SJCRH30 (cell line): ENCODE data around the gene SPTBN5. TPM values are rescaled to one million over a fixed set of nuclear protein-coding genes. Genes with fewer than 3 reads are reported as not detected.

ENCODE experiments used
- DNase-seq, 2 experiments: peaks; one replicate each; pipeline ENCODE4 v3.0.0-alpha.2; 2015 to 2020
- H3K27ac ChIP-seq: fragments of 250-450 bp; sonication (Bioruptor Pico); 2 replicates; pipeline ENCODE4 v1.5.1; 2020; ENCODE audit warnings: mild to moderate bottlenecking, moderate library complexity
- H3K27me3 ChIP-seq: fragments of 250-450 bp; sonication (Bioruptor Pico); 2 replicates; pipeline ENCODE4 v1.5.1; 2020; ENCODE audit warnings: mild to moderate bottlenecking, moderate library complexity
- H3K36me3 ChIP-seq: fragments of 250-450 bp; sonication (Bioruptor Pico); 2 replicates; pipeline ENCODE4 v1.5.1; 2020; ENCODE audit warnings: mild to moderate bottlenecking, moderate library complexity
- H3K4me1 ChIP-seq: fragments of 250-450 bp; sonication (Bioruptor Pico); 2 replicates; pipeline ENCODE4 v1.5.1; 2020; ENCODE audit warnings: mild to moderate bottlenecking, moderate library complexity
- H3K4me3 ChIP-seq: fragments of 250-450 bp; sonication (Bioruptor Pico); 2 replicates; pipeline ENCODE4 v1.5.1; 2020; ENCODE audit warnings: mild to moderate bottlenecking, moderate library complexity
- H3K9me3 ChIP-seq: fragments of 250-450 bp; sonication (Bioruptor Pico); replicated peaks from 2 replicates; pipeline ENCODE4 v1.5.1; 2020; ENCODE audit warnings: mild to moderate bottlenecking, moderate library complexity
- total RNA-seq: library from RNA; depleted of rRNA; stranded (reverse); fragments of >200 nt; shearing (Covaris generic); gene quantifications from 2 replicates; pipeline ENCODE4 v1.2.3, GENCODE V29; 2014

Gene SPTBN5
- total RNA-seq, 1 experiment from 2014 or later = 0.55 TPM

DNA sequence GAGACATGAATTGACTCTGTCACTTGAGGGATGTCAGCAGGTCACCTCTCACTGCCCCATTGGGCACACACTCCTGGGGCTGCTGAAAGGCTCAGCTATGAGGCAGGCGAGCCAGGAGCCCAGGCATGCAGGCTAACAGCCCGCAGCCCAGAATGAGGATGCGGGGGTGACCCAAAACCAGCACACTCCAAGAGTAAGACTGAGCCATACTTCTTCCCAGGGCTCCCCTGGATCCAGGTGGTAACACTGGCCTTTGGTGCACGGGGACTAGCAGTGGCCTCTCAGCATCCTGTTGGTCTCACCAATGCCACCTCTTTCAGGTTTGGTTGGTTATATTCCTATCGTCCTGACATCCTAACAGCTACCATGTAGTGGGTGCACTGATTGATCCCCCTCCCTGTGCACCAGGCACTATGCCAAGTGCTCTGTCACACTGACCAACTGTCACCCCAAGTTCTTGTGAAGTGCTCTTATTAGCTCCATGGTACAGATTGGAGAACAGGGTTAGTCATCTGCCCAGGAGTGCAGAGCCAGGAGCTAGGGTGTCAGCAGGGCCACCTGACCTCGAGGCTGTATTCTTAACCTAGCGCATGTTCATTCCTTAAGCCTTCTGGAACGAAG is 24.8 kb upstream of the SPTBN5 start:
- H3K9me3 ChIP-seq = no peaks in the 10 kb centered on the region
- peaks cover 18% of the 10 kb centered on the region for H3K36me3 ChIP-seq
- H3K4me3 ChIP-seq = no peak overlapping the region
- no peak for DNase-seq
- peaks cover 25% of the 10 kb centered on the region; the same call in 1 of the 2 replicates for H3K4me1 ChIP-seq
- H3K27me3 ChIP-seq = no peaks in the 10 kb centered on the region
- H3K27ac ChIP-seq = no peak overlapping the region

DNA sequence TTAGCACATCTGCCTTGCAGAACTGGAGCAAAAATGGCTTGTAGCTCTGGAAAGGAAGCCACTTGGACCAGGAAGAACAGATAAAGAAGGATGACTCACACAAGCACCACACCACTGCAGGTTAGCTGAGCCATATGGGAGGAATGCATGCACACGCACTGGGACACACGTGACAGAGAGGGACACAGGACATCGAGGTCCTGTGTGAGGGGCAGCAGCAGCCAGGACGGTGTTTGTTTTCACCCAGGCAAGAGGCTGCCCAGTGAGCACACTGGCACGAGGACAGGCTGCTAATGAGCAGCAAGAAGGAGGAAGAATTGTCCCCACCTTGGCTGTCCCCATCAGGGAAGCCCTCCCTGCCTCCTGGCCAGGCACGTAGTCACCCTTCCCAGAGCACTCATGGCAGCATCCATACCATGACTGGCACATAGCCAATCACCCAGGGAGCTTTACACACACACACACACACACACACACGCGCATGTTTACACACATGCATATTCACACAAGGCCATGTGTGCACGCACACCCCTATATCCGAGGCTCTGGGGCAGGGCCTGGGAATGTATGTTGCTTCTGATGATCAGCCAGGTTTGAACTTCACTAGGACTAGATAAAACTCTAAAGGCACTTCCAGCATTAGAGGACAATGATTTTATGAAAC is 24.0 kb upstream of the SPTBN5 start:
- H3K9me3 ChIP-seq = no peaks in the 10 kb centered on the region
- H3K4me1 ChIP-seq = peaks cover 25% of the 10 kb centered on the region; the same call in 1 of the 2 replicates
- no peak for DNase-seq
- H3K4me3 ChIP-seq = no peak overlapping the region
- peaks cover 18% of the 10 kb centered on the region for H3K36me3 ChIP-seq
- H3K27me3 ChIP-seq = no peaks in the 10 kb centered on the region
- no peak overlapping the region for H3K27ac ChIP-seq

DNA sequence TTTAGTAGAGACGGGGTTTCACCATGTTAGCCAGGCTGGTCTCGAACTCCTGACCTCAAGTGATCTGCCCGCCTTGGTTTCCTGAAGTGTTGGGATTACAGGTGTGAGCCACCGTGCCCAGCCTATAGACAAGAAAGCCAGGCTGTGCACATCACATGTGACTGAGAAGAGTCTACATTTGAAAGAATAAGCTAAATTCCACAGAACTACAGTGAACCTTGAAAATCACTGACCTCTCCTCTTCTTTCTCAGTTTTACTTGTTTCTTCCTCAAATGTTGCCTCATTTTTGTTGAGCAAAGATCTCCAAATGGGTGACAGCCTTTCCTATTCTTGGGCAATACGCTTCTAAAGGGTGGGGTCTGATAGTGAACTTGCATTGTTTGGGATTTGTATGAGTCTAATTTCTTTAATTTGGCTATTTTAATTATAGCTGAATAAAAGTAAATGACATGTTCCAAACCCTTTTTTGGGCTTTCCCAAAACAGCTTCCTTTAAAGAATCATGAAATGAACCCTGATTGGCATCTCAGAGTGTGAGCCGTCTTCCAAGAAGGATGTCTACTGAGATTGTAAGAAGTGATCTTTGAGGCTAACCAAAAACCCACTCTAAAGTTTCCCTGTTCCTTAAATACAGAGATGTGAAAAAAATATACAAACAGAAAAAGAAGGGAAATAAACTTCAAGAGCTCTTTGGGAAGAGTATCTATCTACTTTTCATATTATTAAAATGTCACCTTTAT is 21.6 kb upstream of the SPTBN5 start:
- Histone ChIP-seq H3K27ac (no peak overlapping the region), H3K9me3 (no peaks in the 10 kb centered on the region), H3K36me3 (peaks cover 21% of the 10 kb centered on the region), H3K4me1 (peaks cover 15% of the 10 kb centered on the region; the same call in 1 of the 2 replicates), H3K27me3 (no peaks in the 10 kb centered on the region), H3K4me3 (no peak overlapping the region)
- DNase-seq = no peak

DNA sequence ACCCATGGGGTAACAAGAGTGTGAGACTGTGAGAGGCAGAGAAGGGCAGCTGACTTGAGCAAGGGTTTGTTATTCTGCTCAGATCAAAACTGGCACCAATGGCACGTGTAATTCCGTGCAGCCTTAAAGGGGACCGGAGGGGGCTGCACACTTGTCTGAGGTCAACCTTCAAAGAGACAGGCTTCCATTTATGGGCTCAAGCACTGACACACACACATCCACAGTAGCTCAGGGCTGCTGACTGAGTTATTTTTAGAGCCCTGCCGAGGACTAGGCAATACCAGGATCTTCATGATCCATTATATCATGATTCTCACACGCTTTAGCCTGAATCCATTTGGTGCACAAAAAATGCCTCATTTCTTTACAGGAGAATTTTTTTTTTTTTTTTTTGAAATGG is 20.6 kb upstream of the SPTBN5 start:
- no peak for DNase-seq
- Histone ChIP-seq H3K4me1 (peaks cover 5% of the 10 kb centered on the region; the same call in 1 of the 2 replicates), H3K9me3 (no peaks in the 10 kb centered on the region), H3K27ac (no peak overlapping the region), H3K4me3 (no peak overlapping the region), H3K36me3 (peaks cover 24% of the 10 kb centered on the region), H3K27me3 (no peaks in the 10 kb centered on the region)

DNA sequence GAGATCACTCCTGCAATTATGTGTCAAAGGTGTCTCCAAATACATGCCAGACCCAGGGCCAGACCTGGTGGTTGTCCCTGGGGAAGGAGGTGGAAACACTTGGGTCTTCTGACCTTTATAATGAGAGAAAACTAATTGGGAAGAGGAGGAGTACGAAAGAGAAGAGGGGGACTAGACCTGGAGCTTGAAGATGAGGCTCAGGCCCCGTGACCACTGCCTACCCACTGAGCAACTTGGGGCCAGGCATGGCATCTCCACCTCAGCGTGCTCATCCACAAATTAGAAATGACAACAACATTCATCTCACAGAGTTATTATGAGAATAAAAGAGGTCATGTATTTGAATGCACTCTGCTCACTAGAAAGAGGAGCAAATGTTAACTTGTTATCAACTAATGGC is 19.4 kb upstream of the SPTBN5 start:
- DNase-seq = no peak
- Histone ChIP-seq H3K27me3 (no peaks in the 10 kb centered on the region), H3K4me3 (no peak overlapping the region), H3K27ac (no peak overlapping the region), H3K4me1 (no peaks in the 10 kb centered on the region), H3K9me3 (no peaks in the 10 kb centered on the region), H3K36me3 (peaks cover 26% of the 10 kb centered on the region)

DNA sequence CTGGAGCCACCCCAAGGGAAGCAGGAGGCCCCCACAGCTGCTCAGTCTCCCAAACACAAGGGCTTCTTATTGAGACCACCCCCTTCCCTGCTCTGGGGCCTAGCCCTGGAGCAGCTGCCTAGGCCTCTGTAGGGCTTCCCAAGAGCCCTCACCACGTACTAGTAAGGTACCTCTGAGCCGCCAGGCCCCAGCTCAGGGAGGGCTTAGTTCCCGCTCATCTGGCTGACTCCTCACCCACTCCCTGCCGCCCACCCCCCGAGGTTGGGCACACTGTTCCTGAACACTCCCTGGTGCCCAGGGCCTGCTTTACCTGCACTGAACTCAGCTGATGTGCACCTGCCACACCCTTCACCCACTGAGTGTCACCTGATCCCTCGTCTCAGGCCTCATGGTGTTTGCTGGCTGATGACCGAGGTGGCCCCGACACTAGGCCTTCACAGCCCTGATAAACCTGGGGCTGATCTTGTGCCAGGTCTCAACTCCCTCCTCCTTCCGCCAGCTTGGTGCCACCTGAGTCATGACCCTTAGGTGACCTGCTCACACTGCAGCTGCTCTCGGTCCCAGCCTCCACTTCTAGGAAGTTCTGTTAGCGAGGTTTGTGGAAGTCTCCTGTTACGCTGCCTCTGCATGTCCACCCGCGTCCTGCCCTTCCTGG is 18.0 kb upstream of the SPTBN5 start:
- no peak for DNase-seq
- Histone ChIP-seq H3K27me3 (no peaks in the 10 kb centered on the region), H3K4me3 (no peak overlapping the region), H3K36me3 (peaks cover 35% of the 10 kb centered on the region), H3K27ac (no peak overlapping the region), H3K4me1 (no peaks in the 10 kb centered on the region), H3K9me3 (no peaks in the 10 kb centered on the region)

DNA sequence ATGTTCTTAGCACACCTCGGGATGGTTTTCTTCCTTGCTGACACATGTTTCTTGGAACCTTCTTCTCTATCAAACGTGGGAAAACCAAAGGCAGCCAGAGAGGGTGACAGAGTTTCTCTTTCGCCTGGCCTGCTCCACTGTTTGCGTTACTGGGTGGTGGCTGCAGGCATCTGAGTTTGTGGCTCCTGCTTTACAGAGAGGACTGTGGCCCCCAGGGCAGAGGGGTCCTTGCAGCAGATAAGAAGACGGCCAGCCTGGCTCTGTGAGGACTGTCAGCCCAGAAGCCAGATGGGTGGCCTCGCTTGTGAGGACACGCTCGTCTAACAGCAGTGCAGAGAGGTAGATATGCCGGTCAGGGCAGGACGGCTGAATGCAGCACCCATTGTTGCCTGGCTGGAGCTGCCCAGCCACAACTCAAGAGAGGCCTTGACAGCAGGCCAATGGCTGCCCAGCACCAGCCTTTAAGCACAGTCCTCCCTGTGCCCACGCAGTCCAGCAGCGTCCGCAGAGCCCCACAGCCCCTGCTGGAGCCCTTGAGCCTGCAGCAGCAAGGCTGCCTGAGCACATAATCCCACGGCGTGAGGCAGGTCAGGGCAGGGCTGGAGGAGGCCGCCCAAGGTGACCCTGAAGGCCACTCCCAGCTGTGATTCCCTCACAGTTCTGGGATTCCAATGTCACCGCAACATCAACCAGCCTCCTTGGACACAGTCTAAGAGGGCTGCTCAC is 15.0 kb upstream of the SPTBN5 start:
- Histone ChIP-seq H3K27ac (no peak overlapping the region), H3K4me1 (peaks cover 14% of the 10 kb centered on the region), H3K9me3 (no peaks in the 10 kb centered on the region), H3K36me3 (peaks cover 40% of the 10 kb centered on the region), H3K27me3 (no peaks in the 10 kb centered on the region), H3K4me3 (no peak overlapping the region)
- DNase-seq = no peak

DNA sequence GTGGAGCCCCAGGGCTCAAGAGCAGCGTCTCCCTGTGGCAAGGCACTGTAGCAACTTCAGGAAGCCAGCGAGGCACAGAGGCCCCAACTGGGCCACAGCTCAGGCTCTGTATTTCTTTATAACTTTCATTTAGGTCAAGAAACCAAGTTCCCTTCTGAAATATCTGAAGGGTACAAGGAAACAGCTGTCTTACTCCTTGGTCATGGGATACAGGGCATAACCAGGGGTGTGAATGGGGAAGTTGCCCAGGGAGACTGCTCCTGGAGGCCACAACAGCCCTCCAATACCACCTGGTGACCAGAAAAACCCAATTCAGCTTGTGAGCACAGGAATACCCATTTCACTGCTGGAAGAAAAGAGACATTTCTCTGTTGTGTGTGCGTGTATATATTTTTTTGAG is 13.3 kb upstream of the SPTBN5 start:
- no peak for DNase-seq
- H3K4me3 ChIP-seq = no peak overlapping the region
- no peaks in the 10 kb centered on the region for H3K9me3 ChIP-seq
- H3K27me3 ChIP-seq = no peaks in the 10 kb centered on the region
- H3K4me1 ChIP-seq = peaks cover 14% of the 10 kb centered on the region
- H3K36me3 ChIP-seq = peaks cover 39% of the 10 kb centered on the region
- H3K27ac ChIP-seq = no peak overlapping the region

DNA sequence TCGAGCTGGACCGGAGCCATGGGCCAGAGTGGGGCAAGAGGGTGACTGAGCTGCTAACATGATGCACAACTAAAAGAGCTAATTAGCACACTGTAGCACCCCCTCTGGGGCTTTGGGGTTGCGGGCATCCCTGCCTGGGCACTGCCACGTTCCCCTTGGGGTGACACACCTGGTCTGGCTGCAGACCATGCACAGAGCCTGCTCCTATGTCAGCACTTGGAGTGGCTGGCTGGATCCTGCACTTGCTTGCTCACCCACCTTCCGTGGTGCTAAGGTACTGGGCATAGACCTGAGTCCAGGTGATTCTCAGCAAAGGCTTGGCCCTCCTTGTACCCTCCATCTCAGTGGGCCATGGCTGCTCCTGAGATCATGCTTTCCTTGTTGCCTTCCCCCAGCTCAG is 12.8 kb upstream of the SPTBN5 start:
- peaks cover 37% of the 10 kb centered on the region for H3K36me3 ChIP-seq

DNA sequence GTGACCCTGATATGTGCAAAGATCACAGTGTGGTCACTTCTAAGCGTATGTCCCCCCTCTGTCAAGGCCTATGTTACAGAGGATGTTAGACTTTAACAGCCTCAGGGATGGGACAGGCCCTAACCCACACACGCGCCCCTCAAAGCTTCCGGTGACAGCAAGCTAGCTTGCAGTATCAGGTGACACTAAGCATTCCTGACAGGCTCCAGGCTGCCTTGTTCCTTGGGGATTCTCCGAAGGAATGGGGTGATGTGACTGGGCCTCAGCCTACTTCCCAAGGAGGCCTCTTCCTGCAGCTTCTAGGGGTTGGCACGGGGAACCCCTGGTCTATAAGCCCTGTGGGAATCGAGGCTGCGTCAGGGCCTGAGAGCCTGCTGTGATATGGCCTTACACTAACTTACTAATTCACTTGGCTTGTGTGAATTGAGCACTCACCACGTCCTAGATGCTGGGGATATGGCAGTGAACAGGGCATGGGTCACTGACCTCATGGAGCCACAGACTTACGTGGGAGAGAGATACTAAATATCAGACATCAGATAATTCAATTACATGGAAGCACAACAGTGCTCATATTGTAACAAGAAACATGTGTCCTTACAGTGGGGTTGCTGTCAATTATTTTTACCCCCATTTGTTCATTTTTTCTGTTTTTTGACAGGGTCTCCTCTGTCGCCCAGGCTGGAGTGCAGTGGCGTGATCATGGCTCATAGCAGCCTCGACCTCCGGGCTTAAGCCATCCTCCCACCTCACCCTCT is 11.4 kb upstream of the SPTBN5 start:
- H3K4me1 ChIP-seq = peaks cover 30% of the 10 kb centered on the region

More for the DNA sequence above, 12.8 kb upstream of the SPTBN5 start:
- Histone ChIP-seq H3K4me3 (no peak overlapping the region), H3K9me3 (no peaks in the 10 kb centered on the region), H3K27me3 (no peaks in the 10 kb centered on the region), H3K4me1 (peaks cover 16% of the 10 kb centered on the region), H3K27ac (no peak overlapping the region)
- DNase-seq = no peak

DNA sequence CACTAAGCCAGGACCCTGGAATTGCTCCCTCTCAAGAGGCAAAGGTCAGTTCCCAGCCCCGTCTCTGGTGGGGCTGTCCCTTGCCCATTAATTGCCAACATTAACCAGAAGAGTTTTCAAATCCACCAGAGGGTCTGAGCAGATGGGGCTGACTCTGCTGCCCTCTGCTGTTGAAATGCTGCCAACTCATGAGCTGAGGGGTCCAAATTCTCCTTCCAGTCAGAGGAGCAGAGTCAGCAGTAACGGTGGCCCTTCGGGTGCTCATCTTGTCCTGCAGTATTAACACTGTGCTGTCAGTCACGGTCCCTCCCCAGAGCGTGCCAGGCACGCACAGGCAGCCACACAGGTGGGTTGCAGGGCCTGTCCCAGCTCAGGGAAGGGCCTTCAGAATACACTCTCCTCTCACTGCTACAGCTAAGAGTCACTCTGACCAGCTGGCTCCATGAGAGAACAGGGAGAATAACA is 10.7 kb upstream of the SPTBN5 start:
- no peak overlapping the region for H3K4me3 ChIP-seq
- DNase-seq = peak; percentile 67 to 90
- H3K36me3 ChIP-seq = peaks cover 42% of the 10 kb centered on the region
- H3K27ac ChIP-seq = no peak overlapping the region; the same call in 1 of the 2 replicates
- no peaks in the 10 kb centered on the region for H3K9me3 ChIP-seq
- no peaks in the 10 kb centered on the region for H3K27me3 ChIP-seq
- peaks cover 36% of the 10 kb centered on the region for H3K4me1 ChIP-seq

More for the DNA sequence above, 11.4 kb upstream of the SPTBN5 start:
- Histone ChIP-seq H3K9me3 (no peaks in the 10 kb centered on the region), H3K27ac (no peak overlapping the region; the same call in 1 of the 2 replicates), H3K4me3 (no peak overlapping the region), H3K36me3 (peaks cover 42% of the 10 kb centered on the region), H3K27me3 (no peaks in the 10 kb centered on the region)
- DNase-seq = peak; percentile 57 to 59

DNA sequence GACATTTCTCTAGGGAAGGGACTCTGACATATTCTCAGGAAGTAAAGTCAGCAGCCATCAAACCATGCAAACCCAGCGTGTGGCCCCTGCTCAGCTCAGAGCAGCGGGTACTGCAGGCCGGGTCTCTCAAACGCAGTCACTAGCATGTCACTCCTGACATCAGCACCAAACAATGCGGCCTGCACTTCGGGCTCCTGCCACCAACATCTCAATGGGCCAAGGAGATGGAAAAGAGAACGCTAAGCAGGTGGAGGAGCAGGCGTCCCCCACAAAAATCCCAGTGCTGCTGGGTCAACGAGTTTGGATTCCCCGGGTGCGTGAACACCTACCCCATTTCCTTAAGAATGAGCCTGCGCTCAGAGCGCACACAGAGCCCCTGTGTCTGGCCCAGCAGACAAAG is 9.9 kb upstream of the SPTBN5 start:
- no peak for DNase-seq
- Histone ChIP-seq H3K36me3 (peaks cover 38% of the 10 kb centered on the region), H3K27ac (no peak overlapping the region), H3K27me3 (no peaks in the 10 kb centered on the region), H3K9me3 (no peaks in the 10 kb centered on the region), H3K4me3 (no peak overlapping the region), H3K4me1 (peaks cover 44% of the 10 kb centered on the region)

DNA sequence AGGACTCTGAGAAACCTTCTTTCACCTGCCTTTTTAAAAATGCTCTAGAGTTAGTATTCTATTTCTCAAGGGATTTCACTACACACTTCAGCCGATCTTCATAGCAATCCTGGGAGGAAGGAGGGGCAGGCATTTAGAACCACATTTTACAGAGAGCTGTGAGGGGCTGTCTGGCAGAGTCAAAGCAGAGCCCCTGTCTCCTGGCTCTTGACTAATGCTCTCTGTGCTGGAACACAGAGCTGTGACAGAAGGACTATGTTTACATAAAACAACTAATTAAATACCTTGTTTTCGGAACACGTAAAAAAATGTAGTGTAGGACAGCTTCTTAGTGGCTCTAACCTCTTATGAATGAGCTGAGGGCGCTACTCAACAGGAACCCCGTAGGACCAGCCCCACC is 7.6 kb upstream of the SPTBN5 start:
- Histone ChIP-seq H3K4me3 (no peak overlapping the region), H3K27ac (peak overlapping the region; percentile 61), H3K4me1 (peaks cover 45% of the 10 kb centered on the region), H3K9me3 (no peaks in the 10 kb centered on the region), H3K27me3 (no peaks in the 10 kb centered on the region), H3K36me3 (peaks cover 20% of the 10 kb centered on the region)
- DNase-seq = no peak
